Measurements from ENCODE around the gene SLC31A1. TPM values are rescaled to one million over a fixed set of nuclear protein-coding genes. Genes with fewer than 3 reads are reported as not detected.

Gene SLC31A1
- total and polyA plus RNA-seq, 4 donors: 13.9 to 39.3 (median 18.2) TPM

DNA sequence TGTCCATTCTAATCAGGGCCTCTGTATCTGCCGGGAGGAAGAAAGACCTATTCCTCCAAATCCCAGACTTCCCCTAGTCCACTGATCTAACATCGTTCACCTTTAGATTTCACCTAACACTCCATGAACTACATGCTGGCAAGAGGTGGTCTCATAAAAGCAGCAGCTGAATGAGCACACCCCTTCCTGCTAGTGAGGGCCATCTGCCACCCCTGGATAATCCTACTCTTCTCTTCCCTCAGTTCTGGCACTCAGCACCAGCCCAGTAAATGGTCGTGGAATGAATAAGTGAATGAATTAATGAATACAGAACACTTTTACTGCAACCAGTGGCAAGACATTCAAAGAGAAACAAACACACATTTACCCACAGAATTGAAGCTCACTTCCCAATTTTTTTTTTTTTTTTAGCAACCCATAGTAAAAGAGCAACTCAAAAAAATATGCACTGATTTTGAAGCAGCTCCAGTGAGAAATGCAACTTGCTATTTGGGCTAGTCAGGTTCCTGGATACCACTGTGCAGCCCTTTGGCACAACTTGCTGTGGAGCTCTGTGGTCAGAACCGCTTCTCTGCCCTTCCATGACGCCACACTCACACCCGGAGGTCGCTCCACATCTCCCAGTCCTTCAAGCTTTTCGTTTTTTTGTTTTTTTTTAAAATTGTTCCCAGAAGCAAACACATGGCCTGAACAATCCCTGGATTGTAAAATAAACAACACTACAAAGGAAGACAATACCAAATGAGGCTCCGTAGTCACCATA, 75.6 kb downstream of the SLC31A1 start:
- no peaks in the 10 kb centered on the region for H3K4me1 ChIP-seq (ENCODE audit: control insufficient read depth in 5 of 5, insufficient read depth in 5 of 5, low read length in 5 of 5)

DNA sequence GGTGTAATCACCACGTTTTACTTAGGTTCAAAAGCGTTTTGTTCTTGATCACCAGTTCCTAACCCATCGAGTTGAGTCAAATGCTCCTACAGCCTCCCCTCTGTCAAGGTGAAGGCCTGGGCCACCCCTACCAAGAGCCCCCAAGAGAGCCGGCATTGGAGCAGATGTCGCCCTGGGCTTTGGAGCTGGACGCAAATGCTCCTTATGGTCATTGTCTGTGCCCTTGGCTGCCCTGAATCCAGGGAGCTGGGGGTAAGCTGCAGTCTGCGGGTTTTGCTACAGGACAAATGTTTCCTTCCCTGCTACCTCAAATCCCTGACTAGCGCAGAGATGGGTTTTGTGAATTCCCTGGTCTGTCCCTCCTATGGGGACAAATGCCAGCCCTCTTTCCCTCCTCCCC, 77.0 kb downstream of the SLC31A1 start:
- no peaks in the 10 kb centered on the region for H3K4me1 ChIP-seq (ENCODE audit: control insufficient read depth in 5 of 5, insufficient read depth in 5 of 5, low read length in 5 of 5)
- TF ChIP-seq, protein P1, sequence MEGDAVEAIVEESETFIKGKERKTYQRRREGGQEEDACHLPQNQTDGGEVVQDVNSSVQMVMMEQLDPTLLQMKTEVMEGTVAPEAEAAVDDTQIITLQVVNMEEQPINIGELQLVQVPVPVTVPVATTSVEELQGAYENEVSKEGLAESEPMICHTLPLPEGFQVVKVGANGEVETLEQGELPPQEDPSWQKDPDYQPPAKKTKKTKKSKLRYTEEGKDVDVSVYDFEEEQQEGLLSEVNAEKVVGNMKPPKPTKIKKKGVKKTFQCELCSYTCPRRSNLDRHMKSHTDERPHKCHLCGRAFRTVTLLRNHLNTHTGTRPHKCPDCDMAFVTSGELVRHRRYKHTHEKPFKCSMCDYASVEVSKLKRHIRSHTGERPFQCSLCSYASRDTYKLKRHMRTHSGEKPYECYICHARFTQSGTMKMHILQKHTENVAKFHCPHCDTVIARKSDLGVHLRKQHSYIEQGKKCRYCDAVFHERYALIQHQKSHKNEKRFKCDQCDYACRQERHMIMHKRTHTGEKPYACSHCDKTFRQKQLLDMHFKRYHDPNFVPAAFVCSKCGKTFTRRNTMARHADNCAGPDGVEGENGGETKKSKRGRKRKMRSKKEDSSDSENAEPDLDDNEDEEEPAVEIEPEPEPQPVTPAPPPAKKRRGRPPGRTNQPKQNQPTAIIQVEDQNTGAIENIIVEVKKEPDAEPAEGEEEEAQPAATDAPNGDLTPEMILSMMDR (IDR thresholded peaks at IDR 0.05; ENCODE audit: control extremely low read depth, extremely low read depth): no peak
- H3K36me3 ChIP-seq (ENCODE audit: control insufficient read depth in 4 of 4, insufficient read depth in 4 of 4, low read length in 4 of 4): peaks cover under 1 to 6% (median 3%) of the 10 kb centered on the region in 4 donors
- H3K9ac ChIP-seq (ENCODE audit: insufficient read depth in 1 of 2, low read length in 2 of 2): no peak overlapping the region
- no peak overlapping the region for H3K27ac ChIP-seq (ENCODE audit: low read depth in 1 of 2, low read length in 1 of 2)
- DNase-seq (no peak), ATAC-seq (ENCODE audit: insufficient read depth, low FRiP score) (no peak)
- WGBS, 2 donors: 93 to 97% methylated on average over 8 of the region's 8 CpGs
- no peak overlapping the region for H3K4me3 ChIP-seq
- peaks cover 0 to 2% (median 0%) of the 10 kb centered on the region in 4 donors for H3K9me3 ChIP-seq (ENCODE audit: control insufficient read depth in 4 of 4, insufficient read depth in 3 of 4, low read length in 3 of 4)
- no peaks in the 10 kb centered on the region for H3K27me3 ChIP-seq (ENCODE audit: control insufficient read depth in 3 of 3, insufficient read depth in 3 of 3, low read length in 2 of 3)

More for the DNA sequence above, 75.6 kb downstream of the SLC31A1 start:
- H3K27ac ChIP-seq (ENCODE audit: low read depth in 1 of 2, low read length in 1 of 2): no peak overlapping the region
- TF ChIP-seq, protein P1 (IDR thresholded peaks at IDR 0.05; ENCODE audit: control extremely low read depth, extremely low read depth): no peak
- H3K4me3 ChIP-seq: no peak overlapping the region
- peaks cover 0 to 2% (median 0%) of the 10 kb centered on the region in 4 donors for H3K9me3 ChIP-seq (ENCODE audit: control insufficient read depth in 4 of 4, insufficient read depth in 3 of 4, low read length in 3 of 4)
- peaks cover 7 to 11% (median 9%) of the 10 kb centered on the region in 4 donors for H3K36me3 ChIP-seq (ENCODE audit: control insufficient read depth in 4 of 4, insufficient read depth in 4 of 4, low read length in 4 of 4)
- WGBS, 2 donors: 73 to 77% methylated on average over 9 of the region's 9 CpGs
- H3K27me3 ChIP-seq (ENCODE audit: control insufficient read depth in 3 of 3, insufficient read depth in 3 of 3, low read length in 2 of 3): no peaks in the 10 kb centered on the region
- ATAC-seq (ENCODE audit: insufficient read depth, low FRiP score) (no peak), DNase-seq (no peak)
- H3K9ac ChIP-seq (ENCODE audit: insufficient read depth in 1 of 2, low read length in 2 of 2): no peak overlapping the region

DNA sequence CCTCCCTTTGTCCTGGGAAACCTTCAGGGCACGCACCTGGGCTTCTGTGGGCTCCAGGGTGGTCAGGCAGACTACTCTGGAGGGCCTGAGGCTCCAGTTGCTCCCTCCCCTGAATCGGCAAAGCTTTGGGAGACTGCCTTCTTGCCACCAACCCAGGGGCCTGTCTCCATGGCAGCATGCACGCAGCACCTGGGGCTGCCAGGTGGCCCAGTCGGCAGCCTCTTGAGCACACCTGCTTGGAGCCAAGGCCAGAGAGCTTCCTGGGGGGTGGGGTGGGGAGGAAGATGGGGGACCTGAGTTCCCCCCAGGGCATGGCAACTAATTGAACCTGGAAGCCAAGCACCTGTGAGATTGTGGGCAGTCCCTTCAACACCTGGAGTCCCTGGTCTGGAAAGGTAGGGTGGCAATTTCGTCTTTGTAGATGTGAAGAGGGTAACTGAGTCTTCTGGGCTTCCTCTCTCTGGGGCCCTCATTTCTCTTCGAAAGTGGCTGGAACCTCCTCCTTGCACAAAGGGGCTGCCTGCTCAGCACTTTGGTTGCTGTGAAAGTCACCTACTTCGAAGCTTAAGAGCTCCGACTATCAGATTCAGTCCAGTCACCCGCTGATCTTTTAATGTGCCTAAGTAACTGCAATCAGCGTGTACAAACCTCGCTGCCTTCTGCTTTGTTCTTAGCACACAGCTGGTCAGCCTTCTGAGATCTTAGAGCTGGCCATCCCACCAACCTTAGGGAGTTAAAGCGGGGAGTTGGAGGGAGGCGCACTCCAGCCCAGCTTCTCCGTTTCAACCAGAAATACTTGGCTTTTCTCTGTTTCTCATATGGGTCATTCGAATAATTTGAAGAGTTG, 77.8 kb downstream of the SLC31A1 start:
- Histone ChIP-seq H3K9ac (ENCODE audit: insufficient read depth in 1 of 2, low read length in 2 of 2) (no peak overlapping the region), H3K4me1 (ENCODE audit: control insufficient read depth in 5 of 5, insufficient read depth in 5 of 5, low read length in 5 of 5) (no peaks in the 10 kb centered on the region), H3K4me3 (no peak overlapping the region), H3K27ac (ENCODE audit: low read depth in 1 of 2, low read length in 1 of 2) (no peak overlapping the region), H3K36me3 (ENCODE audit: control insufficient read depth in 4 of 4, insufficient read depth in 4 of 4, low read length in 4 of 4) (peaks cover 0 to under 1% (median 0%) of the 10 kb centered on the region in 4 donors), H3K9me3 (ENCODE audit: control insufficient read depth in 4 of 4, insufficient read depth in 3 of 4, low read length in 3 of 4) (peaks cover 0 to 2% (median 0%) of the 10 kb centered on the region in 4 donors), H3K27me3 (ENCODE audit: control insufficient read depth in 3 of 3, insufficient read depth in 3 of 3, low read length in 2 of 3) (no peaks in the 10 kb centered on the region)
- 92 to 93% methylated on average over 15 of the region's 15 CpGs for WGBS, 2 donors
- TF ChIP-seq, protein P1 (IDR thresholded peaks at IDR 0.05; ENCODE audit: control extremely low read depth, extremely low read depth): no peak
- DNase-seq: no peak
- no peak for ATAC-seq (ENCODE audit: insufficient read depth, low FRiP score)

All from lung (tissue), 12 donors.